ENCODE results near the gene AKR7A3.

DNA sequence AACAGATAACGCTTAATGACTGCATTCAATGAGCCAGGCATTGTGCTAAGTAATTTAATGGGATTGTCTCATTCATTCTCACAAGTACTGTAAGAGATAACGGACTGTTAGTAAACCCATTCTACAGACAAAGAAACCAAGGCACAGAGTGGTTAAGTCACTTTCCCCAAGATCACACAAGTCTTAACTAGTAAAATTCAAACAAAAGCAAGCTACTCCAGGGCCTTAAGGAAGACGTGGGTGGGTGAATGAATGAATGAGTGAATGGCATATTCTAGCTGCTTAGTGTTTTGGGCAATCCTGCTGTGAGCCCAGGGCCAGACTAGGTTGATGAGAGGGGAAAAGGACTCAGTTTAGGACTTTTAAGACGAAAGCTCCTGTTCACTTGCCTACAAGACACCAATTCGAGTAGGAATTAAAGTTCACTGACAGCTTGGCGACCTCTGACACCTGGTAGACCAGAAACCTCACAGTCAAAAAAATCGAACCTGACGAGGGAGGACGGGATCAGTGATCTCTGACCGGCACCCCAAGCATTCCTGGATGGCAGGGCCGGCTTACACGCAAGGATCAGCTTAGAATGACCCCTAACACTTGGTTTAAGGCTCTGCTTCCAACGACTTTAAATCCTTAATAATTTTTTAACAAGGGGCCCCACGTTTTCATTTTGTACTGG lies 37.8 kb downstream of the AKR7A3 start:
- TF ChIP-seq, protein P1, sequence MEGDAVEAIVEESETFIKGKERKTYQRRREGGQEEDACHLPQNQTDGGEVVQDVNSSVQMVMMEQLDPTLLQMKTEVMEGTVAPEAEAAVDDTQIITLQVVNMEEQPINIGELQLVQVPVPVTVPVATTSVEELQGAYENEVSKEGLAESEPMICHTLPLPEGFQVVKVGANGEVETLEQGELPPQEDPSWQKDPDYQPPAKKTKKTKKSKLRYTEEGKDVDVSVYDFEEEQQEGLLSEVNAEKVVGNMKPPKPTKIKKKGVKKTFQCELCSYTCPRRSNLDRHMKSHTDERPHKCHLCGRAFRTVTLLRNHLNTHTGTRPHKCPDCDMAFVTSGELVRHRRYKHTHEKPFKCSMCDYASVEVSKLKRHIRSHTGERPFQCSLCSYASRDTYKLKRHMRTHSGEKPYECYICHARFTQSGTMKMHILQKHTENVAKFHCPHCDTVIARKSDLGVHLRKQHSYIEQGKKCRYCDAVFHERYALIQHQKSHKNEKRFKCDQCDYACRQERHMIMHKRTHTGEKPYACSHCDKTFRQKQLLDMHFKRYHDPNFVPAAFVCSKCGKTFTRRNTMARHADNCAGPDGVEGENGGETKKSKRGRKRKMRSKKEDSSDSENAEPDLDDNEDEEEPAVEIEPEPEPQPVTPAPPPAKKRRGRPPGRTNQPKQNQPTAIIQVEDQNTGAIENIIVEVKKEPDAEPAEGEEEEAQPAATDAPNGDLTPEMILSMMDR (IDR thresholded peaks at IDR 0.05), result no peak
- TF ChIP-seq ZFX (IDR thresholded peaks at IDR 0.05; ENCODE audit: borderline replicate concordance), result no peak

Measured in 22Rv1 (cell line).